HG02970 (cell line): ENCODE data around the gene LARP7.

ENCODE experiments used
- ATAC-seq: cut with Tn5 transposase; IDR thresholded peaks from one replicate; pipeline ENCODE4 v1.9.1; 2021; ENCODE audit warnings: mild to moderate bottlenecking, moderate library complexity, moderate number of reproducible peaks; ENCODE audit not compliant: unreplicated experiment, low FRiP score

The LARP7 gene

DNA sequence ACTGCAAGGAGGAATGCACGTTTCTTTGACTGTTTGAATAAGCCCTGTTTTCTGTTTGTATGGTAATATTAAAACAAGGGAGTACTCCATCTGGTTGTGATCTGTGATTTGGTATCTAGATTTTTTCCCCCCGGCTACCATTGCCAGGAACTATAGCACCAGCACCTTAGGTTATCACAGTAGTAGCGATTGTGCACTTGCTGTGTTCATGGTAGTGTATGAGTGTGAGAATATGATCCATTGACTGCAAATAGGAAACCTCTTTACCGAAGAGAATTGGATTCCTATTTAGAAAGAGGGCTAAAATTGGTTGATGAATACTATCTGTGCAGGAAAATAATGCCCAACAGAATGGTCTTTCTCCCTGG, 69.9 kb downstream of the LARP7 start:
- no peak for ATAC-seq
